SK-N-SH (cell line): ENCODE data around the gene ASCC3. TPM values are rescaled to one million over a fixed set of nuclear protein-coding genes. Genes with fewer than 3 reads are reported as not detected.

ENCODE experiments used
- CTCF ChIA-PET: fragments of 300-600, 350-600 bp; formaldehyde crosslinking; extraction: SDS; loops from one replicate; lab custom pipeline; 2021; lab: Yijun Ruan, JAX
- POLR2A ChIA-PET: fragments of 350-600 bp; sonication (Branson Sonifier 250); formaldehyde crosslinking; extraction: SDS; loops from one replicate; lab custom pipeline; 2020; ENCODE audit warnings: antibody characterized with exemption, inconsistent platforms; lab: Yijun Ruan, JAX
- DNase-seq: peaks from one replicate; pipeline ENCODE4 v3.0.0; 2012
- H2AFZ ChIP-seq: fragments of 200-600 bp; sonication (generic); 2 replicates; pipeline ENCODE4 v1.8.1; 2016; ENCODE audit warnings: antibody characterized with exemption, mild to moderate bottlenecking, low read depth
- H3F3A ChIP-seq: fragments of 200-600 bp; sonication (generic); replicated peaks from 2 replicates; pipeline ENCODE3; 2016; ENCODE audit warnings: antibody characterized with exemption, mild to moderate bottlenecking; ENCODE audit not compliant: insufficient read depth
- H3K27ac ChIP-seq, 2 experiments: fragments of 200-500 bp in 1 of 2; fragments of 200-600 bp in 1 of 2; sonication (Bioruptor generic) in 1 of 2; sonication (generic), shearing (Covaris generic) in 1 of 2; 2 replicates each; pipeline versions ENCODE4 v1.5.1 to v1.6.1; 2014 to 2016; ENCODE audit warnings: low read depth in 2 of 2, inconsistent platforms in 1 of 2, low read length in 1 of 2, mild to moderate bottlenecking in 1 of 2, mixed read lengths in 1 of 2
- H3K27me3 ChIP-seq: fragments of 200-600 bp; sonication (generic), shearing (Covaris generic); 2 replicates; pipeline ENCODE4 v1.6.1; 2016; ENCODE audit warnings: mixed run types; ENCODE audit not compliant: insufficient read depth
- H3K36me3 ChIP-seq, 2 experiments: fragments of 200-500 bp in 1 of 2; fragments of 200-600 bp in 1 of 2; sonication (Bioruptor generic) in 1 of 2; sonication (generic) in 1 of 2; replicated peaks in 1 of 2; 2 replicates each; pipeline versions ENCODE3 to v1.5.1; 2014 to 2016; ENCODE audit warnings: low read length in 1 of 2, mild to moderate bottlenecking in 1 of 2; ENCODE audit not compliant: insufficient read depth in 2 of 2, control insufficient read depth in 1 of 2
- H3K4me1 ChIP-seq, 2 experiments: fragments of 200-500 bp in 1 of 2; fragments of 200-600 bp in 1 of 2; sonication (Bioruptor generic) in 1 of 2; sonication (generic), shearing (Covaris generic) in 1 of 2; 2 replicates each; pipeline versions ENCODE4 v1.5.1 to v1.6.1; 2014 to 2016; ENCODE audit warnings: low read depth in 1 of 2, low read length in 1 of 2, mixed run types in 1 of 2; ENCODE audit not compliant: insufficient read depth in 2 of 2, control insufficient read depth in 1 of 2
- H3K4me2 ChIP-seq: fragments of 200-600 bp; sonication (generic), shearing (Covaris generic); 2 replicates; pipeline ENCODE4 v1.6.1; 2017; ENCODE audit warnings: mixed run types
- H3K4me3 ChIP-seq, 2 experiments: fragments of 200-500 bp in 1 of 2; fragments of 200-600 bp in 1 of 2; sonication (Bioruptor generic) in 1 of 2; sonication (generic), shearing (Covaris generic) in 1 of 2; 2 replicates each; pipeline versions ENCODE4 v1.5.1 to v1.8.1; 2014 to 2016; ENCODE audit warnings: low read depth in 2 of 2, inconsistent platforms in 1 of 2, low read length in 1 of 2, mild to moderate bottlenecking in 1 of 2, mixed read lengths in 1 of 2, moderate library complexity in 1 of 2
- H3K79me2 ChIP-seq: fragments of 200-600 bp; sonication (generic); 2 replicates; pipeline ENCODE4 v1.8.1; 2017; ENCODE audit warnings: mild to moderate bottlenecking; ENCODE audit not compliant: insufficient read depth
- H3K9ac ChIP-seq: fragments of 200-600 bp; sonication (generic); 2 replicates; pipeline ENCODE4 v1.6.1; 2017; ENCODE audit warnings: mixed run types
- H3K9me2 ChIP-seq: fragments of 200-600 bp; sonication (generic); 2 replicates; pipeline ENCODE4 v1.6.1; 2017; ENCODE audit warnings: mixed run types
- H3K9me3 ChIP-seq: fragments of 200-600 bp; sonication (generic); 2 replicates; pipeline ENCODE4 v1.6.1; 2017; ENCODE audit warnings: mixed run types, mild to moderate bottlenecking, moderate library complexity
- H4K20me1 ChIP-seq: fragments of 200-600 bp; sonication (generic); 2 replicates; pipeline ENCODE4 v1.6.1; 2017; ENCODE audit warnings: mild to moderate bottlenecking, mixed run types; ENCODE audit not compliant: insufficient read depth
- ELF1 ChIP-seq: IDR thresholded peaks from 2 replicates; pipeline ENCODE4 v1.4.0; 2012
- EP300 ChIP-seq, 2 experiments: IDR thresholded peaks; 2 replicates each; pipeline versions ENCODE4 v1.4.0 to v1.6.1; 2012; ENCODE audit warnings: borderline replicate concordance in 1 of 2, low read depth in 1 of 2, low read length in 1 of 2
- EZH2phosphoT487 ChIP-seq: fragments of 200-600 bp; sonication (generic); IDR thresholded peaks from 2 replicates; pipeline ENCODE4 v1.6.1; 2017; ENCODE audit warnings: low read depth, mixed run types, mild to moderate bottlenecking, antibody characterized with exemption, moderate library complexity, borderline replicate concordance
- FOXM1 ChIP-seq: IDR thresholded peaks from 2 replicates; pipeline ENCODE4 v1.4.0; 2012; ENCODE audit warnings: low read depth, mild to moderate bottlenecking
- GABPA ChIP-seq: IDR thresholded peaks from 2 replicates; pipeline ENCODE4 v1.4.0; 2012; ENCODE audit warnings: low read depth, mild to moderate bottlenecking
- MXI1 ChIP-seq: IDR thresholded peaks from 2 replicates; pipeline ENCODE4 v1.6.1; 2012; ENCODE audit warnings: mild to moderate bottlenecking, low read depth, low read length, improper control_type of control experiment
- NFIC ChIP-seq: IDR thresholded peaks from 2 replicates; pipeline ENCODE4 v1.4.0; 2012; ENCODE audit warnings: borderline replicate concordance
- POLR2AphosphoS5 ChIP-seq: IDR thresholded peaks from 2 replicates; pipeline ENCODE4 v1.6.1; 2012; ENCODE audit warnings: low read depth, low read length
- RAD21 ChIP-seq: IDR thresholded peaks from 2 replicates; pipeline ENCODE4 v1.6.1; 2012; ENCODE audit warnings: mild to moderate bottlenecking, low read length
- RFX5 ChIP-seq: IDR thresholded peaks from 2 replicates; pipeline ENCODE4 v1.6.1; 2012; ENCODE audit warnings: mild to moderate bottlenecking, improper control_type of control experiment, low read length
- RXRA ChIP-seq: IDR thresholded peaks from 2 replicates; pipeline ENCODE4 v1.4.0; 2012; ENCODE audit warnings: low read depth, mild to moderate bottlenecking, borderline replicate concordance
- SMC3 ChIP-seq: IDR thresholded peaks from 2 replicates; pipeline ENCODE4 v1.6.1; 2012; ENCODE audit warnings: low read depth, low read length, improper control_type of control experiment
- TCF12 ChIP-seq: IDR thresholded peaks from 2 replicates; pipeline ENCODE4 v1.4.0; 2012
- USF1 ChIP-seq: IDR thresholded peaks from 2 replicates; pipeline ENCODE4 v1.4.0; 2012; ENCODE audit warnings: low read depth, borderline replicate concordance
- YY1 ChIP-seq: IDR thresholded peaks from 2 replicates; pipeline ENCODE4 v1.4.0; 2012; ENCODE audit warnings: low read depth, mild to moderate bottlenecking
- WGBS: methylation state at CpG from one replicate; pipeline ENCODE4 v1.1.6; 2017; ENCODE audit warnings: low lambda C conversion rate; 5-methylcytosine and 5-hydroxymethylcytosine counted together
- polyA plus RNA-seq, 3 experiments: library from polyadenylated mRNA; depleted of rRNA; stranded (reverse); fragments of >200 nt; gene quantifications; 2 replicates each; pipeline ENCODE4 v1.2.3, GENCODE V29; 2012
- TF ChIP-seq, protein P1 (sequence below): IDR thresholded peaks from 2 replicates; pipeline ENCODE4 v1.4.0; 2012; ENCODE audit warnings: low read depth
- TF ChIP-seq, protein P2 (sequence below): fragments of 200-600 bp; sonication (generic); IDR thresholded peaks from 2 replicates; pipeline ENCODE4 v1.6.1; 2017; ENCODE audit warnings: antibody characterized with exemption, mild to moderate bottlenecking, moderate library complexity
- TF ChIP-seq, protein P3 (sequence below): fragments of 150-350 bp; IDR thresholded peaks from 2 replicates; pipeline ENCODE4 v1.6.1; 2017; ENCODE audit warnings: antibody characterized with exemption, low read length, low read depth, borderline replicate concordance
- TF ChIP-seq, protein P4 (sequence below): fragments of 150-350 bp; IDR thresholded peaks from 2 replicates; pipeline ENCODE4 v1.6.1; 2016; ENCODE audit warnings: mild to moderate bottlenecking, low read depth, low read length

The ASCC3 gene
- polyA plus RNA-seq, 1 of the 3 experiments (the other 2 are of a cell fraction): 17.9 TPM

GRCh38 chr6:100905067-100905466 lies 23.9 kb upstream of the ASCC3 start:
- POLR2A ChIA-PET: no interaction called here
- 74% methylated on average over 4 of the region's 4 CpGs for WGBS

GRCh38 chr6:100904316-100904715 lies 23.2 kb upstream of the ASCC3 start:
- Histone ChIP-seq H3K27ac (no peak overlapping the region), H3F3A (no peaks in the 10 kb centered on the region), H3K4me3 (no peak overlapping the region), H3K9me3 (no peaks in the 10 kb centered on the region), H3K36me3 (no peaks in the 10 kb centered on the region), H3K9ac (no peak overlapping the region), H3K4me1 (no peaks in the 10 kb centered on the region), H3K27me3 (no peaks in the 10 kb centered on the region), H4K20me1 (no peaks in the 10 kb centered on the region), H3K79me2 (no peaks in the 10 kb centered on the region), H2AFZ (no peak overlapping the region)
- POLR2A ChIA-PET: no interaction called here
- CTCF ChIA-PET: no interaction called here
- no peak for DNase-seq
- WGBS: 65% methylated on average over 4 of the region's 4 CpGs
- TF ChIP-seq ELF1 (no peak), EZH2phosphoT487 (no peak), RAD21 (no peak), GABPA (no peak)
- TF ChIP-seq, protein P1, sequence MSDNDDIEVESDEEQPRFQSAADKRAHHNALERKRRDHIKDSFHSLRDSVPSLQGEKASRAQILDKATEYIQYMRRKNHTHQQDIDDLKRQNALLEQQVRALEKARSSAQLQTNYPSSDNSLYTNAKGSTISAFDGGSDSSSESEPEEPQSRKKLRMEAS: no peak
- TF ChIP-seq, protein P2, sequence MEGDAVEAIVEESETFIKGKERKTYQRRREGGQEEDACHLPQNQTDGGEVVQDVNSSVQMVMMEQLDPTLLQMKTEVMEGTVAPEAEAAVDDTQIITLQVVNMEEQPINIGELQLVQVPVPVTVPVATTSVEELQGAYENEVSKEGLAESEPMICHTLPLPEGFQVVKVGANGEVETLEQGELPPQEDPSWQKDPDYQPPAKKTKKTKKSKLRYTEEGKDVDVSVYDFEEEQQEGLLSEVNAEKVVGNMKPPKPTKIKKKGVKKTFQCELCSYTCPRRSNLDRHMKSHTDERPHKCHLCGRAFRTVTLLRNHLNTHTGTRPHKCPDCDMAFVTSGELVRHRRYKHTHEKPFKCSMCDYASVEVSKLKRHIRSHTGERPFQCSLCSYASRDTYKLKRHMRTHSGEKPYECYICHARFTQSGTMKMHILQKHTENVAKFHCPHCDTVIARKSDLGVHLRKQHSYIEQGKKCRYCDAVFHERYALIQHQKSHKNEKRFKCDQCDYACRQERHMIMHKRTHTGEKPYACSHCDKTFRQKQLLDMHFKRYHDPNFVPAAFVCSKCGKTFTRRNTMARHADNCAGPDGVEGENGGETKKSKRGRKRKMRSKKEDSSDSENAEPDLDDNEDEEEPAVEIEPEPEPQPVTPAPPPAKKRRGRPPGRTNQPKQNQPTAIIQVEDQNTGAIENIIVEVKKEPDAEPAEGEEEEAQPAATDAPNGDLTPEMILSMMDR: no peak
- TF ChIP-seq, all 33 proteins: peak for 0
- Histone ChIP-seq H3K4me2 (no peak overlapping the region), H3K9me2 (no peaks in the 10 kb centered on the region)

More at GRCh38 chr6:100905067-100905466, 23.9 kb upstream of the ASCC3 start:
- Histone ChIP-seq H3K9ac (no peak overlapping the region), H3K79me2 (no peaks in the 10 kb centered on the region), H3K4me1 (no peaks in the 10 kb centered on the region), H2AFZ (no peak overlapping the region), H3K36me3 (no peaks in the 10 kb centered on the region), H3K9me3 (no peaks in the 10 kb centered on the region), H3K27me3 (no peaks in the 10 kb centered on the region), H3K27ac (no peak overlapping the region), H4K20me1 (no peaks in the 10 kb centered on the region), H3F3A (no peaks in the 10 kb centered on the region), H3K9me2 (no peaks in the 10 kb centered on the region), H3K4me2 (no peak overlapping the region), H3K4me3 (no peak overlapping the region)
- TF ChIP-seq POLR2AphosphoS5: no peak
- TF ChIP-seq, protein P3, sequence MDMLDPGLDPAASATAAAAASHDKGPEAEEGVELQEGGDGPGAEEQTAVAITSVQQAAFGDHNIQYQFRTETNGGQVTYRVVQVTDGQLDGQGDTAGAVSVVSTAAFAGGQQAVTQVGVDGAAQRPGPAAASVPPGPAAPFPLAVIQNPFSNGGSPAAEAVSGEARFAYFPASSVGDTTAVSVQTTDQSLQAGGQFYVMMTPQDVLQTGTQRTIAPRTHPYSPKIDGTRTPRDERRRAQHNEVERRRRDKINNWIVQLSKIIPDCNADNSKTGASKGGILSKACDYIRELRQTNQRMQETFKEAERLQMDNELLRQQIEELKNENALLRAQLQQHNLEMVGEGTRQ: no peak
- no peak for TF ChIP-seq RFX5
- DNase-seq: no peak
- CTCF ChIA-PET: no interaction called here

- H3K9me3 ChIP-seq: no peaks in the 10 kb centered on the region
- CTCF ChIA-PET: no interaction called here
- TF ChIP-seq RFX5 (no peak), YY1 (no peak), RXRA (no peak), TCF12 (no peak), EP300 (IDR thresholded peaks at IDR 0.05; ENCODE audit: borderline replicate concordance in 1 of 2, low read depth in 1 of 2, low read length in 1 of 2) (no peak), NFIC (no peak), USF1 (no peak), SMC3 (no peak), ELF1 (no peak), GABPA (no peak), MXI1 (no peak), FOXM1 (no peak)
- TF ChIP-seq, protein P4, sequence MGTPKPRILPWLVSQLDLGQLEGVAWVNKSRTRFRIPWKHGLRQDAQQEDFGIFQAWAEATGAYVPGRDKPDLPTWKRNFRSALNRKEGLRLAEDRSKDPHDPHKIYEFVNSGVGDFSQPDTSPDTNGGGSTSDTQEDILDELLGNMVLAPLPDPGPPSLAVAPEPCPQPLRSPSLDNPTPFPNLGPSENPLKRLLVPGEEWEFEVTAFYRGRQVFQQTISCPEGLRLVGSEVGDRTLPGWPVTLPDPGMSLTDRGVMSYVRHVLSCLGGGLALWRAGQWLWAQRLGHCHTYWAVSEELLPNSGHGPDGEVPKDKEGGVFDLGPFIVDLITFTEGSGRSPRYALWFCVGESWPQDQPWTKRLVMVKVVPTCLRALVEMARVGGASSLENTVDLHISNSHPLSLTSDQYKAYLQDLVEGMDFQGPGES: no peak
These were observed 20.5 kb upstream of the ASCC3 start for GRCh38 chr6:100901582-100901981.

More at GRCh38 chr6:100901582-100901981, 20.5 kb upstream of the ASCC3 start:
- Histone ChIP-seq H3K4me2 (no peak overlapping the region), H3K4me1 (no peaks in the 10 kb centered on the region), H3F3A (no peaks in the 10 kb centered on the region), H4K20me1 (no peaks in the 10 kb centered on the region), H2AFZ (no peak overlapping the region), H3K36me3 (no peaks in the 10 kb centered on the region), H3K9me2 (no peaks in the 10 kb centered on the region), H3K27ac (no peak overlapping the region), H3K79me2 (no peaks in the 10 kb centered on the region), H3K9ac (no peak overlapping the region), H3K4me3 (no peak overlapping the region), H3K27me3 (no peaks in the 10 kb centered on the region)
- POLR2A ChIA-PET: no interaction called here
- WGBS: 18% methylated on average over 3 of the region's 3 CpGs
- DNase-seq: no peak
